HG03469 (cell line): ENCODE measurements around the gene GRAMD1C.
"Not testable (repeated sequence)": the region's sequence is repeated elsewhere in the genome, so short reads cannot be mapped to it uniquely, and the experiment has no call there.

Source experiments
- ATAC-seq: cut with Tn5 transposase; IDR thresholded peaks from one replicate; pipeline ENCODE4 v1.9.1; 2021; ENCODE audit warnings: mild to moderate bottlenecking, moderate library complexity, moderate number of reproducible peaks; ENCODE audit not compliant: unreplicated experiment

GRAMD1C gene

DNA sequence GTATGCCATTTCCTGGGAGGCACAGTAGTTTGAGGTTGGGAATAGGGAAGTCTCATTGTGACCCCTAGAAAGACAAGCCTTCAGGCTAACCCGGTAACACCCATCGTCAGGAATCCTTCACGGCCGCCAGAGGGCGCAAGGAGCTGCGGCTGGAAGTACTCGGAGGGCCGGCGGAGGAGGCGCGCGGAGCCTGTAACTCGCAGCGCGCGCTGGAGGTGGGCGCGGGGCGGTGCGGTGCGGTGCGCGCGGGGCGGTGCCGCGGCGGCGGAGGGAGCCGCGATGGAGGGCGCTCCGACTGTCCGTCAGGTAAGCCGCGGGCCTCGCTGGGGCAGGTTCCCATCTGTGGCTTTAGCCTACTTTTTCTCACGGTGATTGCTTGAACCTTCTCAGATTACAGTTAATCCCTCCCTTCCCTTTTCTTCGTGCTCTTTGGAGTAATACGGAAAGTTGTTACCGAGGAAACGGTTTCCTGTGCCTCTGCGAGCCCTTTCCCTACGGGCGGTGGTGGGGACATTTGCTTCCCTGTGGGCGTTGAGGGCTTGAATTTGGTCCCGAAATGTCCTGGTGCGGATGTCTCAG is at the start of gene GRAMD1C:
GRAMD1C (plus strand) TSS at position 158 of the 579 bp plus-strand sequence; CDS start at position 280, 122 bp downstream.
- ATAC-seq, result peak; percentile 84

DNA sequence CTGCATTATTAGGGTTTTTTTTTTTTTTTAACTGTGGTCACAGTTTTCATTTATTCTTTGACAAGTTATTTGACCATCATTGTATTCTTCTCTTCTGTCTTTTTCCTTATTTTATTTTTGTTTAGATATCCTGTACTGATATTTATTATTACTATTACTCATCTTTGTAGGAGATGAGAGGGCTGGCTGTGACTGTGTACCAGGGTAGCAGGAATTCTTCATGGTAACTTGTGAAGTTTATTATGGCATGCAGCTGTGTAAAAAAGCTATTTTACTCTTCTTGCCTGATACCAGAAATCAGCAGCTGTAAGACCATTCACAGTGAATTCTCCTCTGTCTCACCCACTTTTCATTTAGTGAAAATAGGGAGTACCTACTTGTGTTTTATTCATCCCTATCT is 47.2 kb upstream of the GRAMD1C start:
- no peak for ATAC-seq

DNA sequence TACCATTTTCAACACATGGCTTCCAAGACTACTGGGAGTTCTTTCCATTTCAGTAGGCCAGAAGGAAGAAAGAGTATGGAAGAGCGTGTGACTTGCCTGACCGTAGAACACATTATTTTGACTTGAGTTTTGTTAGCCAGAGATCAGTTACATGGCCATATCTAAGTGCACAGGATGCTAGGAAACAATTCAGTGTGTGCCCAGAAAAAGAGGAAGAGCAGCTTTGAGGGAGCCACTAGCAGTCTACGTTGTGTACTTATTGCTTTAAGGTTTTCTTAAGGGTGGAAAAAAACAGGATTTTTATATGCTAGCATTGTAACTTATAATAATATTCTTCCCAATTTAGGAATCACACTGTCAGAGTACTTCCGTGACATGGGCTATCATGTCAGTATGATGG is 44.1 kb upstream of the GRAMD1C start:
- no peak for ATAC-seq

DNA sequence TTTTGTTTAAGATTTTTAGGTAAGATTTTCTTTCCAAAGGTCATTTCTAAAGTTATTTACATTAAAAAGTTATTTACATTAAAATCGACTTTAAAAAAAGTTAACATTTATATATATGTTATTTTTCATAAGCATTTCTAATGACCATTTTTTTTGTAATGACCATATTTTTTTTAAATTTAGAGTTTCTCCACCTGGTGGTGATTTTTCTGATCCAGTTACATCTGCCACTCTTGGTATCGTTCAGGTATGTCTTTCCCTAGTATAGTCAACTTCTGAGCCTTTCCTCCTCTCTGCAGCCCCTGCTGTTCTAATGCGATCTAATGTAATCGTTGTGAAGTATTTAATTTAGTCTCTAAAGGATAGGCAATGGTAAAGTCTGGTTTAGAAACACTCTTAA is 42.9 kb upstream of the GRAMD1C start:
- no peak for ATAC-seq

DNA sequence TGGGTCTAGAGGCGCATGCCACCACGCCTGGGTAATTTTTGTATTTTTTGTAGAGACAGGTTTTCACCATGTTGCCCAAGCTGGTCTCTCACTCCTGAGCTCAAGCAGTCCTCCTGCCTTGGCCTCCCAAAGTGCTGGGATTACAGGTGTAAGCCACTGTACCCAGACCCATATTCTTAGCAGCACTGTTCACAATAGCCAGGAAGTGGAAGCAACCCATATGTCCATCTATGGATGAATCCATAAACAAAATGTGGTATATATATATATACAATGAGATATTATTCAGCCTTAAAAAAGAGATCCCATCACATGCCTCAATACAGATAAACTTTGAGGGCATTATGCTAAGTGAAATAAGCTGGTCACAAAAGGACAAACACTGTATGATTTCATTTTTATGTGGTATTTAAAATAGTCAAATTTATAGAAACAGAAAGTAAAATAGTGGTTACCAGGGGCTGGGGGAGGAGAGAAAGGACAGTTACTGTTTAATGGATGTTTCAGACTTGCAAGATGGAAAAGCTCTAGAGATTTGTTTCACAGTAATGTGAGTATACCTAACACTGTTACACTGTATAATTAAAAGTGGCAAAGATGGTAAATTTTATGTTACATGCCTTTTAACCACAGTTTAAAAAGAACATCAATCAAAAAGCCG is 35.7 kb upstream of the GRAMD1C start:
- ATAC-seq, result no peak

DNA sequence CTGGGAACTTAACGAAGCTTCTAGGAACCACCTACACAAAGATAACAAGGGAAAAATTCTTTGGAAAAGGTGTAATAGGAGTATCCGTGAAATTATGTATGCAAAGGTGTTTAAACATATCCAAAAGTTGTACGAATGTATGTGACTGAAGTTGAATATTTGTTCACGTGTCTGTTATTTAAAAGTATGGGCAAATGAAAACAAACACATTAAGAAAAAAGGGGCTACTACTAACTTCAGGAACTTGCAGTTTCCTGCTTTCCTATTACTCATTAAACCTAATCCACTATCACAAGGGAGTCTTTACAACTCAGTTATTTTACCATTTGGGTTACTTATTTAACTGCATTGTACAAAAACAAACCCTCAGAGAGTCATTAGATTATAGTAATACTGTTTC is 33.9 kb upstream of the GRAMD1C start:
- ATAC-seq, result no peak

DNA sequence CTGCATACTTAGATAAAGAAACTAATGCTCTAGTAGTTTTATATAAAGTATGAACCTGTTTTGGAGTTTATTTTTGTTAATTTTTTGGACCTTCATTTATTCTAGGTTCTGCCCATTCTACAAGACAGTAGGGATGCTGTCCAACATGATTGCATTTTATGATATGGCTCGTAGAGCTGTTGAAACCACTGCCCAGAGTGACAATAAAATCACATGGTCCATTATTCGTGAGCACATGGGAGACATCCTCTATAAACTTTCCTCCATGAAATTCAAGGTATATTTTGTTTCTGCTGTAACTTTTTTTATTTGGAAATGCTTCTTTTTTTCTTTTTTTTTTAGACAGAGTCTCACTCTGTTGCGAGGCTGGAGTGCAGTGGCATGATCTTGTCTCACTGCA is 33.3 kb upstream of the GRAMD1C start:
- ATAC-seq, result no peak

DNA sequence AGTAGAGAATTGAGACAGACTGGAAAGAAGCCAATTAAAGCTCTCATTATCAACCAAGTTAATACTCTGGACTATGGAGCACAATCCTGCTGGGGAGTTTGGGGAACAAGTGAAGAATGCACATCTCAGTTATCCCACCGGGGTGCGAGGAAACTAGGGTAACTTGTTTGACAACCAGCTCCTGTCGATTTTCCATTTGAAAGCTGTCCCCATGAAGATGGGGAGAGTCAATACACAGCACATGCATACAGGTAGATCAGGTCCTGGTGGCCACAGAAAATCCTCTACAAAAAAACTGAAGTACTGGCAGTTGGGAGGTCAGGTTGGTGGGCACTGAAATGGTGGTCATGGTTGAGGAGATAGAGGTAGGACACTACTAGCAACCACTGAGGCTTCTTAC is 25.7 kb upstream of the GRAMD1C start:
- no peak for ATAC-seq

DNA sequence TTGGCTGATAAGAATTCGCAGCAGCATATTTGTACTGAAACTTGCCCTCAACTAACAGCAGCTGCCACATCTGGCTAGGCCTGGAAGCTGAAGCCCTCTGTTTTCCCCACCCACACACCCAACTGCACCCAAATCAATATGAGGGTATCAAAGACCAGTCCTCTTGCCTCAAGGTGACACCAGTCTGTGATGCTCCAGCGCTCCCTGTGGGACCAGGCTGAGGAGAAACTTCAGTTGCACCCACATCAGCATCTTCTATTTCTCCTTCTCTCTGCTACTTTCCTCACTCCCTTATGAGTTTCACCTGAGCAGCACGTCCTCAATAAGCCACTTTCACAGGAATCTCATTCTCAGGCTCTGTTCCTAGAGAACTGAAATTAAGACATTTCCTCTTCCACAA is 18.7 kb upstream of the GRAMD1C start:
- ATAC-seq, result no peak

DNA sequence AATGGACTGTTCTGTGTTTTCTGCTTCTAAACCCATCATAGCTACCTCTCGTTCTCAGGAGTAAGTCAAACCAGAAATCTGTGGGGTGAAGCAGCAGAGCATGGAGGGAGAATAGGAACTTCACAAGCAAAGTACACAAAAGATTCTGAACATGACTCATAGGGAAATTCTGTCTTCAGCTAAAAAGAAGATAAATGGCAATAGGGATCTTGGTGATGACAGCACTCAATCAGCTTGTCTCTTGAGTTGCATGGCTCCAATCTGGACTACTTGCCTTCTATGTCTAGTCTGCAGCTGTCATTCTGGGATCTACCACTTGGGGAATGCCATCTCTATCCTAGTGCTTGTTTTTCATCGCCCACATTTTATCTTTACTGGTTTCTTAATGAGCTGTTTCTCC is 13.5 kb upstream of the GRAMD1C start:
- ATAC-seq, result peak; percentile 78

DNA sequence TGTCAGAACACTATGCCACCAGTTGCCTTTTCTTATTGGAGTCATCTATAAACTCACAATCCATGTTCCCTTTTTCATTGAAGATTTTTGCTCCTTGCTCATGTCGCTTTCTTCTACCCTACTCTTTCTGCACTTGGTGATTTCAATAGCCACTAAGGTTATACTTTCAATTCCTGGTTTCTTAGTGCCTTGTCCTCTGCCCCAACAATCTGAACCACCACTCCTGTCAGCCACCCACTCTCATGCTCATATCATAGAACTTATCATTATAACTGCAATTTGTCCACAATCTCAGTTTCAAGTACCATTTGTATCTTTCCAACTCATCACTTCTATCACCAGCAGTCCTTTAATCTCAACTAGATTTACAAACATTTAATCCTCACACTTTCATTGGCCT is 10.0 kb upstream of the GRAMD1C start:
- ATAC-seq, result no peak

DNA sequence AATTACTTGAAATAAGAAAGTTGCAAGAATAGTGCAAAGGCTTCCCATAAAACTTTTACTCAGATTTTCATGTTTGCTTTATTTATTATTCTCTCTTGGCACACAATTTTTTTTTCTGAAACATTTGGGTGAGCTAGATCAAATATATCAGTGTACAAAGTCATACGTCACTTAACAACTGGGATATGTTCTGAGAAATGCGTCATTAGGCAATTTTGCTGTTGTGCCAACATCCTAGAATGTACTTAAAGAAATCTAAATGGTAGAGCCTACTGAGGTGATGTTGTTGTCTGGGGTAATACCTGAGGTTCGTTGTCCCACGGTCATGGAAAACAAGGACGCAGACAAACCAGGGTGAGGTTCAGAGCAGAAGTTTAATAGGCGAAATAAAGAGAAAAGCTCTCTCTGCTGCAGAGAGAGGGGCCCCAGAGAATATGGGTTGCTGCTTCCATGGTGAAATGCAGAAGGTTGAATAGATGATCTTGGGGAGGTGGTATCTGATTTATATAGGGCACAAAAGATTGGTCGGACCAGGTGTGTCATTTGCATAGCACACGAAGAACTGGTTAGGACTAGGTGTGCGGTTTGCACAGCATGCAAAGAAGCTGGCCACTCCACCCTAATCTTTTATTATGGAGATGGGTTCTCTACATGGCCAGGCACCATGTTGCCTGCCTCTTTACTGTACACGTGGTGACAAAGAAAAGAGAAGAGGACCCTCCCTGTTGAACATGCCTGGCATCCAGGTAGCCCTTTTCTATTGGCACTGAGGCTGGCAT is 8.8 kb upstream of the GRAMD1C start:
- ATAC-seq, result no peak

DNA sequence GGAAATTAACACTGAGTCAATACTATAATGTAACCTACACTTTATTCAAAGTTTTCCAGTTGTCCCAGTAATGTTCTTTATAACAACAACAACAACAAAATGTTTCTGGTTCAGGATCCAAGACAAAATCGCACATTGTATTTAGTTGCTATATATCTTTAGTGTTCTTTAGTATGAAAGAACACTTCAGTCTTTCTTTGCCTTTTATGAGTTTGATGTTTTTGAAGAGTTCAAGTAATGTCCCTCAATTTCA is 7.6 kb upstream of the GRAMD1C start:
- ATAC-seq, result no peak

DNA sequence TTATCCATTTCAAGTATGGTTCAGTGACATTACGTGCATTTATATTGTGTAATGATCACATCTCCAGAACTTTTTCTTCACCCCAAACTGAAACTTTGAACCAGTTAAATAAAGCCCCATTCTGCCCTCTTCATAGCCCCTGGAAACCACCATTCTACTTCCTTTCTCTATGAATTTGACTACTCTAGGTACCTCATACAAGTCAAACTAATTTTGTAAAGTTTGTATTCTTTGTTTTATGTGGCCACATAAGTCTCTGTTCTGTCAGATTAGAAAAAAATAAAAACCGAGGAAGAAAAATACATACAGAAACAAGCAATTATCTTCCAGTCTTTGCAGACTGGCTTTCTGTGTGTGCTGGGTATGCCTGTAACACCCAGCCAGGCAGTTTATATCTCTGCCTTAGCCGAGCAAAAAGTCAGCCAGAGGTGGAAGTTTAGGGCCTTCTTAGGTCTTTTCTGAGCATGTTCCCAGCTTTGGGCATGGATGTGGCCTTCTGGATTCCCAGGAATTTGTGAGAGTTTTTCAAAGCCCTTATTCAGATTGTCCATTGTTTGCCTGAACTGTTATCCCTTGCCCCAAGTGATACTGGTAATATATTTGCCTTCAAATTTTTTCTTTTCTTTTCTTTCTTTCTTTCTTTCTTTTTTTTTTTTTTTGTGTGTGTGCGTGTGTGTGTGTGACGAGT is 6.0 kb upstream of the GRAMD1C start:
- no peak for ATAC-seq

DNA sequence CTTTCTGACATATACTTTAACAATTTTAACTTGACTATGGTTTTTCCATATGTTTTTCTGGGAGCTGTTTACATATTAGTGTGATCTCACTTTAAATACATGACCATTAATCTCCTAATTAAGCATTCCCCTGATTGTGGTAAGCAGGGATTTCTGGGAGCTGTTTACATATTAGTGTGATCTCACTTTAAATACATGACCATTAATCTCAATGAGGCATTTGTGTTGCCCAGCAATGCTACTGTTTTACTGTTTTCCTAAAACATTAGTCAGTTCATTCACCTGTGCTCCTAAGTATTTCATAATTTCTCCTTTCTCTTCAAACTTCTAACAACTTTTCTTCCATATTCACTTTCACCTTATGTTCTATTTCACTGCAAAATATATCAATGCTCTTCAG is 3.6 kb upstream of the GRAMD1C start:
- ATAC-seq, result no peak

DNA sequence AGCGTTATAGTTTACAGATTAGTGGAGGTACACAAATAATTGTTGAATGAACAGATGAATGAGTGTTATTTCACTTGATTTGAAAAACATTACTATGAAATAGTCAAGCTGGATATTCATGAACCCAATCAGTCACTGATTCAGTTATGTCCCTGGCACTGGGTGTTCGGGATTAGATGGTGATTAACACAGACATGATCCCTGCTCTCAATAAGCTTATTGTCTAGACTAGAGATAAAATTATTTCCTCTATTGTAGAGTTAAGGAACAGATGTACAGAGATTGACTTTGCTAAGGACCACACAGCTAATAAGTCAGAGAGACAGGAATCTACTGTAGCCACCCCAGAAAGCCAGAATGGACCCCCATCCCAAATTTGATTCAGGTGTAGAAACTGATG is 963 bp downstream of the GRAMD1C start:
- ATAC-seq, result no peak

DNA sequence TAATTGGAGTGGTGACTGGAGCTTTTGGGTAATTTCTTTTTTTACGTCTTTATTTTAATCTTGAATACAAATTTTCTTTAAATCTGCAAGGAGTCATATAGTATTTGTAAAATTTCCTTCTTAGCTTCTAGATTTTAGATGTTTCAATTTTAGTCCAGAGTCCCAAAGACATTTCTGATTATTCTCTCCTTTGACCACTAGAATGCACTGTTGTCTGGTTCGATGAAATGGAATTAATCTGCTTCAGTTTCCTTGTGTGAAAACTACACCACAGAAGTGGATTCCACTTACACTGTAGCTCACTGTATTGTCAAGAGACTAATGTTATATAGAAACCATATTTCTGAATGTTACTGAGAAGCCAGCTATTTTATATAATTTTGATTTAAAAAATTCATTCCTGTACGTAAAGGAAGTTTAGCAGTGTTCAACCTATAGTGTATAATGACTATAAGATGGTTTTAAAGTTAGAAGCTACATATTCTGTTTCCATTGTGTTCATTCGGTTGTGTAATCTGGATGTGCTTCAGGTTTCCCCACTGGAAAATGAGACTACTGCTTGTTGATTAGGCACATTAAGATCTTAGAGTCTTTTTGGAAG is 6.1 kb downstream of the GRAMD1C start:
- ATAC-seq, result peak; percentile 65

DNA sequence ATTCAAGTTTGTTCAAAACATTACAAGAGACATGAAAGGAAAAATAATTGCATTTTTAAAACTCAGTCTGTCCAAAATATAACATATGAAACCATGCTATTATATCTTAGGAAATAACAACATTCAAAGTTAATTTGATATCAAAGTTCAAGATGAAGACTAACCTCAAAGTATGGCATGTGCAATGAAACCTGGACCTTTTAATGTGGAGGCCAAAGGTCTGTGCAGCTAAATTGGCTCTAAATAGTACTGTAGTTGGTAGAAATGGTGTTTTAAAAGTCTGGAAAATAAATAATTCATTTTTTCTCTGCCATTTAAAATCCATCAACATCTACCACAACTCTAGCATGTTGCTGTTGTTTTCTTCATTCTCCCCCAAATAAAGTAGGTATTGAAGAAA is 8.7 kb downstream of the GRAMD1C start:
- no peak for ATAC-seq

DNA sequence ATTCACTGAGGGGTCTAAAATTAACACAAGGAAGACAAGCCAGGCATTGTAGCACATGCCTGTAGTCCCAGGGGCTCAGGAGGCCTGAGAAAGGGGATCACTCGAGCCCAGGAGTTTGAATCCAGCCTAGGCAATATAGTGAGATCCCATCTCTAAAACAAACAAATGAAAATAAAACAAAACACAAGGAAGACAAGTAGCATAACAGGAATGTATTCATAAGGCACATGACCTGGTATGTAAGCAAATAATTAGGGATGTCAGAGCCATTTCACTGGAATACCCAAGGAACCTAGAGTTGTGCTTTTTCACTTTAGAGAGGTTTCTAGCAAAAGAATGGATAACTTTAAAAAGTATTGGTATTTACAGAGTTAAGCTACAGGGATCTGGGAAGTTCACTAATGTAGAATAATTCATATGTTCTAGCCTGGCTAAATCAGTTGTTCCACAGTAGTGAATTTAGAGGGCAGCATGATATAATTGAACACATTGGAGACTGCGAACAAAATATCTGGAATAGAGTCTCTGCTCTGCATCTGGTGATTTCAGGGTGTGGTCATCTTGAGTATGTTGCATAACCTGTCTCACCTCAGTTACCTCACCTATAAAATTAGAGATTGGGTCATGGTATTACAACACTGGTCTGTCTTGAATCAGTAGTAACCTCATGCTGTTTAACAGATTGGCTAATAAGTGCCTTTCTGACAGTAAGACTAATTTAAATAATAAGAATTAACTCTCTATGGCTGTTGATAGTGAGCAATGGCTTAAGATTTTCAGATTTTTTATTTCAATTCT is 9.3 kb downstream of the GRAMD1C start:
- ATAC-seq, result no peak

DNA sequence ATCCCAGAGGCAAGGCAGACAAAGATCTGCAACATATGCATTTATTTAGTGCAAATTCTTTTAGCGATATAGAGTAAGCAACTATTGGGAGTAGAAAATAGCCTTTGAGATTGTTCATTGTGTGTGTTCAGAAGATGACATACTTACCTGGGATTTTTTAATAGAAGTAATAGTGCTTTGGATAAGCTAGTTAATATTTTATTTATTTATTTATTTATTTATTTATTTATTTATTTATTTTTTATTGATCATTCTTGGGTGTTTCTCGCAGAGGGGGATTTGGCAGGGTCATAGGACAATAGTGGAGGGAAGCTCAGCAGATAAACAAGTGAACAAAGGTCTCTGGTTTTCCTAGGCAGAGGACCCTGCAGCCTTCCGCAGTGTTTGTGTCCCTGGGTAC is 10.5 kb downstream of the GRAMD1C start:
- ATAC-seq, result not testable (repeated sequence)

DNA sequence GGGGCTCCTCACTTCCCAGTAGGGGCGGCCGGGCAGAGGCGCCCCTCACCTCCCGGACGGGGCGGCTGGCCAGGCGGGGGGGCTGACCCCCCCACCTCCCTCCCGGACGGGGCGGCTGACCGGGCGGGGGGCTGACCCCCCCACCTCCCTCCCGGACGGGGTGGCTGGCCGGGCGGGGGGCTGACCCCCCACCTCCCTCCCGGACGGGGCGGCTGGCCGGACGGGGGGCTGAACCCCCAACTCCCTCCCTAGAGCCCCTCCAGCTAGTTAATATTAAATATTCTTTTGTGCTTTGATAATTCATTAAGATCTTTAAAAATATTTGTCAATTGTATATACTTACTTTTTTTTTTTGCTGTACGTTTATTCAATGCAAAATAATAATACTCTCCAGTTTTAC is 11.3 kb downstream of the GRAMD1C start:
- ATAC-seq, result not testable (repeated sequence)
